Transverse colon (tissue), 4 donors: ENCODE measurements around the gene RAB36.

Source experiments
- EP300 ChIP-seq: sonication (generic); formaldehyde crosslinking; IDR thresholded peaks from one replicate; pipeline ENCODE4 v1.6.1; 2017; ENCODE audit warnings: antibody characterized with exemption, low read depth
- POLR2A ChIP-seq: fragments of 450-650 bp; IDR thresholded peaks from one replicate; pipeline ENCODE4 v1.6.1; 2016; ENCODE audit warnings: antibody characterized with exemption, mild to moderate bottlenecking, moderate library complexity
- POLR2AphosphoS5 ChIP-seq, 3 donors: sonication (generic); formaldehyde crosslinking; IDR thresholded peaks; one replicate each; pipeline ENCODE4 v1.6.1; 2016; ENCODE audit warnings: antibody characterized with exemption in 3 of 3
- TF ChIP-seq, protein P1 (sequence below), 5 experiments: fragments of 200-600 bp in 3 of 5; fragments of 450-650 bp in 2 of 5; sonication (generic) in 3 of 5; IDR thresholded peaks; 1 replicate in 2 of 5; 2 replicates in 3 of 5; pipeline ENCODE4 v1.5.1; 2016 to 2017; ENCODE audit warnings: antibody characterized with exemption in 5 of 5, inconsistent platforms in 3 of 5, mild to moderate bottlenecking in 2 of 5, moderate library complexity in 1 of 5

- TF ChIP-seq EP300: no peak
- TF ChIP-seq, protein P1, sequence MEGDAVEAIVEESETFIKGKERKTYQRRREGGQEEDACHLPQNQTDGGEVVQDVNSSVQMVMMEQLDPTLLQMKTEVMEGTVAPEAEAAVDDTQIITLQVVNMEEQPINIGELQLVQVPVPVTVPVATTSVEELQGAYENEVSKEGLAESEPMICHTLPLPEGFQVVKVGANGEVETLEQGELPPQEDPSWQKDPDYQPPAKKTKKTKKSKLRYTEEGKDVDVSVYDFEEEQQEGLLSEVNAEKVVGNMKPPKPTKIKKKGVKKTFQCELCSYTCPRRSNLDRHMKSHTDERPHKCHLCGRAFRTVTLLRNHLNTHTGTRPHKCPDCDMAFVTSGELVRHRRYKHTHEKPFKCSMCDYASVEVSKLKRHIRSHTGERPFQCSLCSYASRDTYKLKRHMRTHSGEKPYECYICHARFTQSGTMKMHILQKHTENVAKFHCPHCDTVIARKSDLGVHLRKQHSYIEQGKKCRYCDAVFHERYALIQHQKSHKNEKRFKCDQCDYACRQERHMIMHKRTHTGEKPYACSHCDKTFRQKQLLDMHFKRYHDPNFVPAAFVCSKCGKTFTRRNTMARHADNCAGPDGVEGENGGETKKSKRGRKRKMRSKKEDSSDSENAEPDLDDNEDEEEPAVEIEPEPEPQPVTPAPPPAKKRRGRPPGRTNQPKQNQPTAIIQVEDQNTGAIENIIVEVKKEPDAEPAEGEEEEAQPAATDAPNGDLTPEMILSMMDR (IDR thresholded peaks at IDR 0.05): no peak
- TF ChIP-seq POLR2AphosphoS5 (IDR thresholded peaks at IDR 0.05): peak; percentile 71 to 79 (median 77)
- no peak for TF ChIP-seq POLR2A
Measured at GRCh38 chr22:23107487-23108248, 37.6 kb upstream of the RAB36 start.
